Epidermal melanocyte (primary cell): ENCODE results near the gene MIR17HG.

Experiments used
- DNase-seq: peaks from one replicate; pipeline ENCODE4 v3.0.0; 2011; ENCODE audit warnings: low spot score; ENCODE audit not compliant: insufficient read length

The MIR17HG gene

GRCh38 chr13:91368676-91369440 is 21.4 kb downstream of the MIR17HG start:
- no peak for DNase-seq

DNA sequence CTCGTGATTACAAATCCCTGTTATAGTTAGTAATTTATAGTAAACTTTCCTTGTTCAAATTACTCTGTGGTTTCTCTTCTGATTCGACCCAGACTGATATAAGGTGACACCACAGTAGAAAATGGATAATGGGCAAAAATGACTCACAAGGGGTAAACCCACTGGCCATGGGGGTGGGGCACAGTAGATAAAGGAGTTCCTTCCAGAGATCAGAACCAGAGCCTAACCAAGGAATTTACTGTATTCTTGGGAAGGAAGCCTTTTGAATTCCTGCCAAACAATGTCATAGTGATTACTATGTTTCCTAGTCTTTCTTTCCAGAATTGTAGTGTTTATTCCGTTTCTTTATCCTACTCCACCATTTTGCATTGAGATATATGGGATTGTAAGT is 21.9 kb downstream of the MIR17HG start:
- no peak for DNase-seq

GRCh38 chr13:91370501-91370900 is 23.0 kb downstream of the MIR17HG start:
- DNase-seq: no peak

GRCh38 chr13:91372911-91373310 is 25.4 kb downstream of the MIR17HG start:
- no peak for DNase-seq

- no peak for DNase-seq
Measured at GRCh38 chr13:91375116-91375729, 27.7 kb downstream of the MIR17HG start.

DNA sequence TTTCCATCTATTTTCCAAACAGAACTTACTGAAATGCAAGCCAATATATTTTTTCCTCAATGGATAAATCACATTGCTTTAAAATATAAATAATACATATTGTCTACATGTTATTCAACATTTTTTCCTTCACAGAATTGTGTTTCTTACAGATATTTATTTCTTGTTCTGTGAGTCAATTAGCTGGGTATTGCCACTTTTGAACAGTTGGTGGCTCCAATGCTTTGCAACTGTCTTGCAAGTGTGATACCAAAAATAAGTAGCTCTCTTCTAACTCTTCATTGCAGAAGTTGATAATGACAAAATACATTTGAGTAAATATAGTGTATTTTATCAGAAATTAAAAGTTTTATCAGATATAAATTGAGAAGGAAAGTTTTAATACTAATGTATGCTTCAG is 33.9 kb downstream of the MIR17HG start:
- no peak for DNase-seq

- no peak for DNase-seq
Measured at GRCh38 chr13:91383836-91384235, 36.3 kb downstream of the MIR17HG start.

GRCh38 chr13:91384896-91385295 is 37.4 kb downstream of the MIR17HG start:
- DNase-seq: no peak

- no peak for DNase-seq
Measured at GRCh38 chr13:91389186-91389585, 41.7 kb downstream of the MIR17HG start.

DNA sequence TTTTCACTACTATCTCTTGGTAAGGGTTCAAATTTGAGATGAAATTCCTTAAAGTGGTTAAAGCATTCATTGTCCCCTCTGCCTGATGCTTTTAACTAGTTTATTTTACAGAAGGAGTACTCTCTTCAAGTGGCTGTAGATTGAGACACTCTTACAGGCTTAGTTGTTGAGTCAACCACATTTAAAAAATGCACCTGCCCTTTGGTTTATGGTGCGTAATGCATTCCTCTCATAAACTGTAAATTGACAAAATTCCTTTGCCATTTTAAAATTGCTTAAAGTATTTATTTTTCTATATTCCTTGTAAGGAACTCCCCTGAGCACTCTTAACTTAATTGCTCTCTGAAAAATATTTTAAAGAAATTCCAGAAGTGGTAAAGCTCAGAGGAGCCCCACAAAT is 50.1 kb downstream of the MIR17HG start:
- DNase-seq: no peak

DNA sequence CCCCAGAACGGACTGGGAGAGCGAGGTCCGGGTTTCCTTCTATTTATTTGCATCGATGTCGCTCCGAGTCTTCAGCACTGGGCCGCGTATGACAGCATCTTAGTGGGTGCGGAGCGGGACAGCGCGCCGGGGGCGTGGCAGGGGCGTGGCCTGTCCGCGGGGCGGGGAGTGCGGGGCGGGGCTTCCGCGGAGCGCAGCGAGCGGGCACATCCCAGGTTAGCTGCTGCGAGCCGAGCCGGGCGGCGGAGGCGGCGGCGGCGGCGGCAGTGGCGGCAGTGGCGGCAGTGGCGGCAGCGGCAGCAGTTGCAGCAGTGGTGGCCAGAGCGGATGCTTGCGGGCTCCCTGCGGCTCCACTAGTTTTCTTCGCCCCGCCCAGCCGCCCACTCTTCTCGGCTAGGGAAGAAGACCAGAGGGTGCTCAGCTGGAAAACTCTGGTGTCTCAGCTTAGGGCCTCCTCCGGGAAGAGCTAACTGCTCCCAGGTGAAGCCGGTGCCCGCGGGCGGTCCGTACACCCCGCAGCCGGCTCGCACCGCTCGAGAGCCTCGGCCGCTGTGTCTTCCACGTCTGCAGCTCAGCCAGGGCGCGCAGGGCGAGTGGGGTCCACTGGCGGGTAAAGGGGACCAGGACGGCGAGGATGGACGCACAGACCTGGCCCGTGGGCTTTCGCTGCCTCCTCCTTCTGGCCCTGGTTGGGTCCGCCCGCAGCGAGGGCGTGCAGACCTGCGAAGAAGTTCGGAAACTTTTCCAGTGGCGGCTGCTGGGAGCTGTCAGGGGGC is 51.1 kb downstream of the MIR17HG start, which contains the start of gene GPC5:
Gene GPC5 (plus strand): TSS at position 209 of the 776 bp plus-strand sequence.
- peak; percentile 43 for DNase-seq

- no peak for DNase-seq
Measured at GRCh38 chr13:91399189-91400062, 51.9 kb downstream of the MIR17HG start.

- no peak for DNase-seq
Measured at GRCh38 chr13:91400063-91400399, 52.5 kb downstream of the MIR17HG start.

DNA sequence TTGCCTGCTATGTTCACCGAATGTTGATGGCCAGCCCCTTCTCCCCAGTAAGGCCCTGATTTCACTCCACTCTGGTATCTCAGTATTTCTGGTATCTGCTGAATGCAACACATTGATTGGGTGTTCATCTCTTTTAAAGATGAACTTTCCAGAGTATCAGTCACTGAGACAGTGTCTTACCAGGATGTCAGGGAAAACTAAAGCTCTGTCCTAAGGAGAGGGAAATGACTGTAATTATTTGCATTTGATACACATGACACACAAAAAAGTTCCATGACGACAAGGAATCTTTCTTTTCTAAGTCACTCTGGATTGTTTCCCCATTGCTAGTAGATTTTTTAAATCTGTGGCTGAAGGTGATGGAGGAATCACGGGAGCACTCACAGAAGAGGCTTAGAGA is 53.2 kb downstream of the MIR17HG start:
- no peak for DNase-seq

- no peak for DNase-seq
Measured at GRCh38 chr13:91401920-91402319, 54.4 kb downstream of the MIR17HG start.
